IPS-NIHi7 (cell line): ENCODE results near the gene PEX14.
A peak's percentile ranks its signal among the peaks of the same experiment; 100 is the strongest.

Source experiments
- DNase-seq: peaks from one replicate; pipeline ENCODE4 v3.0.0; 2012; ENCODE audit warnings: mixed read lengths; ENCODE audit errors: extremely low spot score

PEX14 gene

GRCh38 chr1:10678852-10679251 lies 204.1 kb downstream of the PEX14 start:
- DNase-seq: no peak

GRCh38 chr1:10679496-10680220 lies 204.9 kb downstream of the PEX14 start:
- peak; percentile 88 for DNase-seq
